Measurements from ENCODE around the gene SPO11.

Gene SPO11

DNA sequence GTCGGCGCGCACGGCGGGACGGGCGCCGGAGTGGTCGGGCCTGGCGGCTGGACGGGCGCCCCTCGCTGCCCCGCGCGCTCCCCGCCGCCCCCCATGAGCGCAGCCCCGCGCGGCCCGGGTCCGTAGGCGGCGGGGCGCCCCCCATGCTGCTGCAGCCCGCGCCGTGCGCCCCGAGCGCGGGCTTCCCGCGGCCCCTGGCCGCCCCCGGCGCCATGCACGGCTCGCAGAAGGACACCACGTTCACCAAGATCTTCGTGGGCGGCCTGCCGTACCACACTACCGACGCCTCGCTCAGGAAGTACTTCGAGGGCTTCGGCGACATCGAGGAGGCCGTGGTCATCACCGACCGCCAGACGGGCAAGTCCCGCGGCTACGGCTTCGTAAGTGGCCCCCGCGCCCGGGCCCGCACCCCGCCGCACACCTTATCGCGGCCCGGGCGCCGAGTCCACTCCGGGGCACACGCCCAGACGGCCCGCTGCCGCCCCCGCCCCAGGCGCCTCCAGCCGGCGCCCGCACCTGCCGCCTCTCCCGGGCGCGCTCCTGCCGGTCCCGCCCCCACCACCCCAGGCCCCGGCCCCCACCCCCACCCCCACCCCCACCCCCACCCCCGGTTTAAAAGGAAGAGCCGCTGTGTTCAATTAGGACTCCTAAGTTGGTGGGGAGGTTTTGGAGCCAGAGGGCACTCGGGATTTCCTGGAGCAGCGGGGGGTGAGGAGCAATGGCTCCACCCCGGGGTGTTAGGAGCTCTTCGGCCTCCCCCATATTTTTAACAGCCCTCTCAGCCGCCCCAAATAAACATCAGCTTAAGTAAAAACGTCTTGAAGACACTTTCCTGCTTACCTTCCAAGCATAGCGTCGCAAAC is 62.1 kb downstream of the SPO11 start:
- DNase-seq (ENCODE audit: low read depth) = no peak

GRCh38 chr20:57392512-57393271 is 63.1 kb downstream of the SPO11 start:
- DNase-seq (ENCODE audit: low read depth) = peak; percentile 66
